SK-N-DZ (cell line): Measurements from ENCODE around the gene NDUFAF7.
"Not testable (repeated sequence)": the region's sequence is repeated elsewhere in the genome, so short reads cannot be mapped to it uniquely, and the experiment has no call there.

Experiments
- DNase-seq: peaks from one replicate; pipeline ENCODE4 v3.0.0-alpha.2; 2015; ENCODE audit warnings: low spot score

NDUFAF7 gene

DNA sequence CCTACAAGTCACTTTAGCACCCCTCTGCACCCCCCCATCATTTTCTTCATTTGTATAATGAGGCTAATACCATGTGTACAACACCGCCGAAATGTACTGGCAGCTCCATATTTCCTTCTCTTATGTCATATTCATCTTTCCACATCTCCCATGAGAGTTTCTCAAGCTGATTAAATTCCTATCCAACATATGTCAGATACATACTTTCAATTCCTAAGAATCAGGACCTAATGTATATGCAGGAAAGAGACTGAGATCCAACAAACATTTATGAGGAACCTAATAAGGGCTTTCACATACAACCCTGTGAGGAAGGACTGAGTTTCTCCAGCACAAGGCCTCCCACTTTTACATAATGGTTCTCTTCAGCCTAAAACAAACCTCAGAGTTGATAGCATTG, 51.3 kb downstream of the NDUFAF7 start:
- no peak for DNase-seq

DNA sequence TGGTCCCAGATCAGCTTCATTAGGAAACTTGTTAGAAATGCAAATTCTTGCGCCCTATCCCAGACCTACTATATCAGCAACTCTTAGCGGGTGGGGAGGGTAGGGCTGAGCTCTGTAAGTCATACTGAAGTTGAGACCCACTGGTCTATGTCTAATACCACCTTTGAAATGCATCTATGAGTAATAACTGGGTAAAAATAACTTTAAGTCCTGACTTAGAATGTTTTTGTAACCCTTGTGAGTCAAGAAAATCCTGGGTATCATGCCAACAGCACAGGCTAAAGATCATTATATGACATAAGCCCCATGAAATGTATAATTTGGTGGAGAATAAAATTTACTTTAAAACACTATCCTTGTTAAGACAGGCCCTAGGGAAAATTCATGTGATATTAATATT, 51.7 kb downstream of the NDUFAF7 start:
- DNase-seq: no peak

DNA sequence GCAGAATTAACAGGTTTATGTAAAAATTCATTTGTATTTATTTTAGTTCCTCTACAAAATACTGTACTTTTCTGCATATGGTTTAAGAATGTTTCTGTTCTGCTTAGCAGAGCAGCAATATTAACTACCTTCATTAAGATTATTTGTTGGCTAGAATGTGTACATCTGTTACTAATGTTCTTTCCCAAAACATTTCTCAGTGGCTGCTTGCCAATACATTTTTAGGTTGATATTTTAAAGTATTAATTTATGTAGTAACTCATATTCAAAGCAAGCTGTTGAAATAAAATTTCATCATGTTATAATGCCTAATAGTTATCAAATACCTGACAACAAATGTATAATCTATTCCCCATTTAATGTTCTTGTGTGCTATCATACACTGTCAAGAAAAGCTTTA, 52.9 kb downstream of the NDUFAF7 start:
- DNase-seq: no peak

DNA sequence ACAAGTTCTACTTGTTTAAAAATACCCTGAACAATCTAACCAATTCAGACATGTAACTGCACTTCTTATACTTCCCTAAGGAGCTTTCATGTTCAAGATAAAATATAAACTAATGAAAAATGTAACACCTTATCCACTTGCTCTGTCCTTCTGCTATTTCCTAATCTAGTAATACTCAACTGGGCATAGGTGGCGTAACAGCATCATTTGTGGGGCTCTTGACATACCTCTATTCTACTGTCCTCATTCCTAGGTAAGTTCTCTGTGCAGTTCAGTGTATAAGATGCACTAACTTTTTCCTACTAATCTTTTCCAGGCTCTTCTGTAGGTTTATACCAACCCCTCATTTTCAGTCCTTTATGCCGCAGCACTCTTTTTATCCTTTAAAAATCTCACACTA, 56.5 kb downstream of the NDUFAF7 start:
- DNase-seq: no peak

DNA sequence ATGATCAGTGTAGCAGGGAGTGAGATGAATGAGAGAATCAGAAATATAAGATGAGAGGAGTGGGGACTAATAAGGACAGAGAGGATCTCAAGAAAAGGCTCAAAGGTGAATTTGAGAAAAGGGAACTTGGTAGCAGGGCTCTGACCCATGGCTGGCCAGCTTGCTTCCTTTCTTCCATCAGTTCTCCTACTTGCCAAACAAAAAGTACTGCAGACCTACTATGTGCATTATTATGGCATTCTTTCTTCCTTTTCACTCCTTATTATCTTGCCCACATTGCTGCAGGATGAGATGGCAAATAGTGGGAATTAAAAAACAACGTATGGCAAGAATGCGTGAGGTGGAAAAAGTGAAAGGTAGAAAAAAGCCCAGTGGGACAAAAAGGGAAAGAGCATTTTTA, 60.2 kb downstream of the NDUFAF7 start:
- DNase-seq: no peak

DNA sequence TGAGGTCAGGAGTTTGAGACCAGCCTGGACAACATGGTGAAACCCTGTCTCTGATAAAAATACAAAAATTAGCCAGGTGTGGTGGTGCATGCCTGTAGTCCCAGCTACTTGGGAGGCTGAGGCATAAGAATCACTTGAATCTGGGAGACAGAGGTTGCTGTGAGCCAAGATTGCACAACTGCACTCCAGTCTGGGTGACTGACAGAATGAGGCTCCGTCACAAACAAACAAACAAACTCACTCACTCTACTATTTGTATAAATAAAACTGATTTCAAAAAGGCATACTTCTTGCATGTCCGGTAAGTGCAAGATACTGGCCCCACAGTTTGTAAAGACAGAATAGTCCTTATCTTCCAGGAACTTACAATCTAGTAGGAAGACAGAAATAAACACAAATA, 63.4 kb downstream of the NDUFAF7 start:
- not testable (repeated sequence) for DNase-seq

DNA sequence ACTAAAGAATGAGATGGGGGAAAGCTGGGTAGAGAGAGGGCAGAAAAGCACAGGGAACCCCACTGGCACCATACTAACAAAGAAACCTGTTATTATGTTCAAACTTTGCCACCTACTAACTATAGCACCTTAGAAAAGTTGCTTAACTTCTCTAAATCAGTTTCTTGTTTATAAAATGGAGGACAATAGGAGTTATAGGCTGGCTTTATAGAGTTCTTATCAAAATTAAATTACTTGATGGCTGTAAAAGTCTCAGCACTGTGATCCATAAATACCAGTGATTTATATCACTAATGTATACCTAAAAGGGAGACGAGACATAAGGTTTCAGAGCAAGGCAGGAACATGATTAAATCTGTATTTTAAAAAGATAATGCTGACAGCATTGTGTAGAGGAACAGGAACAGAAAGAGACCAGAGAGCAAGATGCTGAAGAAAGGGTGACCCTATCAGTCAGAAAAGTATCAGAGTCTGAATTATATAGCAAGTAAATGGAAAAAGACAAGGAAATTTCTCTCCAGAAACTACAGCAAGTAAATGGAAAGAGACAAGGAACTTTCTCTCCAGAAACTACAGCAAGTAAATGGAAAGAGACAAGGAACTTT, 64.1 kb downstream of the NDUFAF7 start:
- no peak for DNase-seq

DNA sequence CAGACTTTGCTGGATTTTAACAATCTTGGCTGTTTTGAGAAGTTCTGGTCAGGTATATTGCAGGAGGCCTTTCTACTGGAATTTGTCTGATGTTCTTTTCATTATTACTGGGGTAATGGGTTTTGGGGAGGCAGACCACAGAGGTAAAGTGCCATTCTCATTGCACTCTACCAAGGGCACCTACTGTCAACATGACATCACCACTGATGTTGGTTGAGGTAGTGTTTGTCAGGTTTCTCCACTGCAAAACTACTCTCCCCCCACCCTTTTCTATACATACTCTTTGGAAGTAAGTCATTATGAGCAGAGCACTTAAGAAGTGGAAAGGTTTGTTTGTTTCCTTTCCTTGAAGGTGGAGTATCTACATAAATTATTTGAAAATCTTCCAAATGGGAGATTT, 66.2 kb downstream of the NDUFAF7 start:
- no peak for DNase-seq
